Measurements from ENCODE around the gene PTH2.
A peak's percentile ranks its signal among the peaks of the same experiment; 100 is the strongest.

The PTH2 gene, protein sequence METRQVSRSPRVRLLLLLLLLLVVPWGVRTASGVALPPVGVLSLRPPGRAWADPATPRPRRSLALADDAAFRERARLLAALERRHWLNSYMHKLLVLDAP

GRCh38 chr19:49423071-49423984, at the start of gene PTH2:
PTH2 (minus strand) TSS chr19:49423441; CDS start chr19:49423339, 102 bp downstream.
- H3K9ac ChIP-seq (ENCODE audit: low read length in 2 of 2), result no peak within 1 kb of the TSS
- H3K4me1 ChIP-seq (ENCODE audit: control insufficient read depth, insufficient read depth, low read length), result peaks cover 24% of the 10 kb centered on the region
- H3K4me3 ChIP-seq (ENCODE audit: low read length in 2 of 2), result peak within 1 kb of the TSS; percentile 31 to 54
- H3K9me3 ChIP-seq (ENCODE audit: control insufficient read depth in 2 of 2, low read length in 2 of 2), result no peaks in the 10 kb centered on the region
- peaks cover 80 to 81% of the 10 kb centered on the region in 2 donors for H3K27me3 ChIP-seq (ENCODE audit: control insufficient read depth in 1 of 2, insufficient read depth in 2 of 2, low read length in 2 of 2)
- no peak within 1 kb of the TSS for H3K27ac ChIP-seq (ENCODE audit: low read length)
- H3K36me3 ChIP-seq (ENCODE audit: control insufficient read depth in 2 of 2, insufficient read depth in 2 of 2, low read length in 2 of 2), result no peaks in the 10 kb centered on the region

GRCh38 chr19:49472936-49473335, 49.7 kb upstream of the PTH2 start:
- H3K4me1 ChIP-seq (ENCODE audit: control insufficient read depth, insufficient read depth, low read length), result peaks cover 26% of the 10 kb centered on the region
- no peak overlapping the region for H3K27ac ChIP-seq (ENCODE audit: low read length)
- no peak overlapping the region for H3K9ac ChIP-seq (ENCODE audit: low read length in 2 of 2)
- no peaks in the 10 kb centered on the region for H3K36me3 ChIP-seq (ENCODE audit: control insufficient read depth in 2 of 2, insufficient read depth in 2 of 2, low read length in 2 of 2)
- H3K9me3 ChIP-seq (ENCODE audit: control insufficient read depth in 2 of 2, low read length in 2 of 2), result no peaks in the 10 kb centered on the region
- no peak overlapping the region for H3K4me3 ChIP-seq (ENCODE audit: low read length in 2 of 2)
- H3K27me3 ChIP-seq (ENCODE audit: control insufficient read depth in 1 of 2, insufficient read depth in 2 of 2, low read length in 2 of 2), result no peaks in the 10 kb centered on the region

- Histone ChIP-seq H3K36me3 (ENCODE audit: control insufficient read depth in 2 of 2, insufficient read depth in 2 of 2, low read length in 2 of 2) (no peaks in the 10 kb centered on the region), H3K27ac (ENCODE audit: low read length) (no peak overlapping the region), H3K9ac (ENCODE audit: low read length in 2 of 2) (no peak overlapping the region), H3K4me3 (ENCODE audit: low read length in 2 of 2) (no peak overlapping the region), H3K9me3 (ENCODE audit: control insufficient read depth in 2 of 2, low read length in 2 of 2) (no peaks in the 10 kb centered on the region), H3K27me3 (ENCODE audit: control insufficient read depth in 1 of 2, insufficient read depth in 2 of 2, low read length in 2 of 2) (no peaks in the 10 kb centered on the region), H3K4me1 (ENCODE audit: control insufficient read depth, insufficient read depth, low read length) (peaks cover 17% of the 10 kb centered on the region)
Measured at GRCh38 chr19:49470615-49470978, 47.4 kb upstream of the PTH2 start.

- Histone ChIP-seq H3K9me3 (ENCODE audit: control insufficient read depth in 2 of 2, low read length in 2 of 2) (no peaks in the 10 kb centered on the region), H3K4me1 (ENCODE audit: control insufficient read depth, insufficient read depth, low read length) (peaks cover 17% of the 10 kb centered on the region), H3K27me3 (ENCODE audit: control insufficient read depth in 1 of 2, insufficient read depth in 2 of 2, low read length in 2 of 2) (no peaks in the 10 kb centered on the region), H3K27ac (ENCODE audit: low read length) (no peak overlapping the region), H3K4me3 (ENCODE audit: low read length in 2 of 2) (no peak overlapping the region), H3K9ac (ENCODE audit: low read length in 2 of 2) (no peak overlapping the region), H3K36me3 (ENCODE audit: control insufficient read depth in 2 of 2, insufficient read depth in 2 of 2, low read length in 2 of 2) (no peaks in the 10 kb centered on the region)
Measured at GRCh38 chr19:49469828-49470614, 46.8 kb upstream of the PTH2 start.

- no peak overlapping the region for H3K9ac ChIP-seq (ENCODE audit: low read length in 2 of 2)
- H3K27me3 ChIP-seq (ENCODE audit: control insufficient read depth in 1 of 2, insufficient read depth in 2 of 2, low read length in 2 of 2), result no peaks in the 10 kb centered on the region
- peaks cover 10% of the 10 kb centered on the region for H3K4me1 ChIP-seq (ENCODE audit: control insufficient read depth, insufficient read depth, low read length)
- H3K4me3 ChIP-seq (ENCODE audit: low read length in 2 of 2), result no peak overlapping the region
- no peaks in the 10 kb centered on the region for H3K9me3 ChIP-seq (ENCODE audit: control insufficient read depth in 2 of 2, low read length in 2 of 2)
- H3K36me3 ChIP-seq (ENCODE audit: control insufficient read depth in 2 of 2, insufficient read depth in 2 of 2, low read length in 2 of 2), result no peaks in the 10 kb centered on the region
- H3K27ac ChIP-seq (ENCODE audit: low read length), result peak overlapping the region; percentile 6
Measured at GRCh38 chr19:49468746-49469447, 45.7 kb upstream of the PTH2 start.

- no peaks in the 10 kb centered on the region for H3K9me3 ChIP-seq (ENCODE audit: control insufficient read depth in 2 of 2, low read length in 2 of 2)
- peaks cover 5% of the 10 kb centered on the region for H3K4me1 ChIP-seq (ENCODE audit: control insufficient read depth, insufficient read depth, low read length)
- no peak overlapping the region for H3K9ac ChIP-seq (ENCODE audit: low read length in 2 of 2)
- H3K27ac ChIP-seq (ENCODE audit: low read length), result peak overlapping the region; percentile 6
- H3K27me3 ChIP-seq (ENCODE audit: control insufficient read depth in 1 of 2, insufficient read depth in 2 of 2, low read length in 2 of 2), result no peaks in the 10 kb centered on the region
- H3K36me3 ChIP-seq (ENCODE audit: control insufficient read depth in 2 of 2, insufficient read depth in 2 of 2, low read length in 2 of 2), result no peaks in the 10 kb centered on the region
- no peak overlapping the region for H3K4me3 ChIP-seq (ENCODE audit: low read length in 2 of 2)
Measured at GRCh38 chr19:49468199-49468598, 45.0 kb upstream of the PTH2 start.

- Histone ChIP-seq H3K4me3 (ENCODE audit: low read length in 2 of 2) (no peak overlapping the region), H3K4me1 (ENCODE audit: control insufficient read depth, insufficient read depth, low read length) (peaks cover 5% of the 10 kb centered on the region), H3K36me3 (ENCODE audit: control insufficient read depth in 2 of 2, insufficient read depth in 2 of 2, low read length in 2 of 2) (no peaks in the 10 kb centered on the region), H3K9ac (ENCODE audit: low read length in 2 of 2) (no peak overlapping the region), H3K27ac (ENCODE audit: low read length) (no peak overlapping the region), H3K27me3 (ENCODE audit: control insufficient read depth in 1 of 2, insufficient read depth in 2 of 2, low read length in 2 of 2) (no peaks in the 10 kb centered on the region), H3K9me3 (ENCODE audit: control insufficient read depth in 2 of 2, low read length in 2 of 2) (no peaks in the 10 kb centered on the region)
Measured at GRCh38 chr19:49465371-49465770, 42.1 kb upstream of the PTH2 start.

DNA sequence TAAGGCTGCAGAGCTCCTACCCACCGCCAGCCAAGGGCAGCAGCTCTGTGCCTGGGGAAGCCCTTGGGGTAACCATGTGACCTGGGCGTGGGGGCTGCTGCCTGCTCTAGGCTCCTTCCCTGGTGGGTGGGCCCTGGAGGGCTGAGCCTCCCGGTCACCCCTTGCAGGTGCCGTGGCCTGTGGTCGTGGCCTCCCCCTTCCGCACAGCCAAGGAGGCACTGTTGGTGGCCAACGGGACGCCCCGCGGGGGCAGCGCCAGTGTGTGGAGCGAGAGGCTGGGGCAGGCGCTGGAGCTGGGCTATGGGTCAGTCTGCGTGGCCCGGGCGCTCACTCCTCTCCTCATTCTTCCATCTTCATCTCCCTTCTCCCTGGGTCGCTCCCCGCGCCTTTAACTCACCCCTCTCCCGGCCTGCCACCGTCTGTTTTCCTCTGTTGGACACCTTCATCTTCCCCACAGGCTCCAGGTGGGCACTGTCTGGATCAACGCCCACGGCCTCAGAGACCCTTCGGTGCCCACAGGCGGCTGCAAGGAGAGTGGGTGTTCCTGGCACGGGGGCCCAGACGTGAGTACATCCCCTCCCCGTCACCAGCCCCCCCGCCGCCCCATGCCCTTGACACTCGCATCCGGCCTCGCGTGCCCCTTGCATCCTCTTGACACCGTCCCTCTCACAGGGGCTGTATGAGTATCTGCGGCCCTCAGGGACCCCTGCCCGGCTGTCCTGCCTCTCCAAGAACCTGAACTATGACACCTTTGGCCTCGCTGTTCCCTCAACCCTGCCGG, 40.9 kb upstream of the PTH2 start:
- no peak overlapping the region for H3K27ac ChIP-seq (ENCODE audit: low read length)
- H3K4me1 ChIP-seq (ENCODE audit: control insufficient read depth, insufficient read depth, low read length), result peaks cover 3% of the 10 kb centered on the region
- H3K4me3 ChIP-seq (ENCODE audit: low read length in 2 of 2), result no peak overlapping the region
- no peaks in the 10 kb centered on the region for H3K27me3 ChIP-seq (ENCODE audit: control insufficient read depth in 1 of 2, insufficient read depth in 2 of 2, low read length in 2 of 2)
- H3K9ac ChIP-seq (ENCODE audit: low read length in 2 of 2), result no peak overlapping the region
- peaks cover 0 to 2% of the 10 kb centered on the region in 2 donors for H3K36me3 ChIP-seq (ENCODE audit: control insufficient read depth in 2 of 2, insufficient read depth in 2 of 2, low read length in 2 of 2)
- no peaks in the 10 kb centered on the region for H3K9me3 ChIP-seq (ENCODE audit: control insufficient read depth in 2 of 2, low read length in 2 of 2)

- H3K9me3 ChIP-seq (ENCODE audit: control insufficient read depth in 2 of 2, low read length in 2 of 2), result no peaks in the 10 kb centered on the region
- no peaks in the 10 kb centered on the region for H3K27me3 ChIP-seq (ENCODE audit: control insufficient read depth in 1 of 2, insufficient read depth in 2 of 2, low read length in 2 of 2)
- H3K36me3 ChIP-seq (ENCODE audit: control insufficient read depth in 2 of 2, insufficient read depth in 2 of 2, low read length in 2 of 2), result peaks cover 0 to 2% of the 10 kb centered on the region in 2 donors
- no peak overlapping the region for H3K4me3 ChIP-seq (ENCODE audit: low read length in 2 of 2)
- peaks cover 4% of the 10 kb centered on the region for H3K4me1 ChIP-seq (ENCODE audit: control insufficient read depth, insufficient read depth, low read length)
- H3K9ac ChIP-seq (ENCODE audit: low read length in 2 of 2), result no peak overlapping the region
- H3K27ac ChIP-seq (ENCODE audit: low read length), result no peak overlapping the region
Measured at GRCh38 chr19:49462492-49462891, 39.3 kb upstream of the PTH2 start.

GRCh38 chr19:49461656-49462055, 38.4 kb upstream of the PTH2 start:
- Histone ChIP-seq H3K27ac (ENCODE audit: low read length) (no peak overlapping the region), H3K4me3 (ENCODE audit: low read length in 2 of 2) (no peak overlapping the region), H3K36me3 (ENCODE audit: control insufficient read depth in 2 of 2, insufficient read depth in 2 of 2, low read length in 2 of 2) (peaks cover 0 to 2% of the 10 kb centered on the region in 2 donors), H3K4me1 (ENCODE audit: control insufficient read depth, insufficient read depth, low read length) (peaks cover 4% of the 10 kb centered on the region), H3K9ac (ENCODE audit: low read length in 2 of 2) (no peak overlapping the region), H3K27me3 (ENCODE audit: control insufficient read depth in 1 of 2, insufficient read depth in 2 of 2, low read length in 2 of 2) (no peaks in the 10 kb centered on the region), H3K9me3 (ENCODE audit: control insufficient read depth in 2 of 2, low read length in 2 of 2) (no peaks in the 10 kb centered on the region)

Measured in stomach smooth muscle (tissue), 2 donors.